Stimulated activated naive CD8-positive, alpha-beta T cell treated with anti-CD3 and anti-CD28 coated beads, Interleukin-15, Interleukin-2, amounts not matched to agents 100 ng/mL and 50 ng/mL, for 24 hours (primary cell): ENCODE results near the gene PDGFD.

ENCODE experiments used
- H3K27ac Mint-ChIP-seq: one replicate; pipeline ENCODE4 v1.8.0; 2021; ENCODE audit warnings: mild to moderate bottlenecking, mixed read lengths
- H3K27me3 Mint-ChIP-seq: one replicate; pipeline ENCODE4 v1.8.0; 2021; ENCODE audit warnings: mixed read lengths
- H3K36me3 Mint-ChIP-seq: one replicate; pipeline ENCODE4 v1.8.0; 2021; ENCODE audit warnings: low read depth, mixed read lengths
- H3K4me1 Mint-ChIP-seq: one replicate; pipeline ENCODE4 v1.8.0; 2021; ENCODE audit warnings: low read depth, mixed read lengths
- H3K4me3 Mint-ChIP-seq: one replicate; pipeline ENCODE4 v1.8.0; 2021; ENCODE audit warnings: mild to moderate bottlenecking, mixed read lengths
- H3K9me3 Mint-ChIP-seq: one replicate; pipeline ENCODE4 v1.8.0; 2021; ENCODE audit warnings: mixed read lengths

PDGFD gene

GRCh38 chr11:103994094-103994493 is 169.9 kb downstream of the PDGFD start:
- no peaks in the 10 kb centered on the region for H3K9me3 Mint-ChIP-seq
- H3K4me1 Mint-ChIP-seq, result no peaks in the 10 kb centered on the region
- H3K4me3 Mint-ChIP-seq, result no peak overlapping the region
- no peak overlapping the region for H3K27ac Mint-ChIP-seq
- H3K36me3 Mint-ChIP-seq, result no peaks in the 10 kb centered on the region
- no peaks in the 10 kb centered on the region for H3K27me3 Mint-ChIP-seq

- Mint-ChIP-seq H3K27ac (no peak overlapping the region), H3K9me3 (no peaks in the 10 kb centered on the region), H3K36me3 (no peaks in the 10 kb centered on the region), H3K4me3 (no peak overlapping the region), H3K4me1 (no peaks in the 10 kb centered on the region), H3K27me3 (no peaks in the 10 kb centered on the region)
These were observed 170.4 kb downstream of the PDGFD start for GRCh38 chr11:103993507-103993906.

- Mint-ChIP-seq H3K4me3 (no peak overlapping the region), H3K4me1 (no peaks in the 10 kb centered on the region), H3K27ac (no peak overlapping the region), H3K27me3 (no peaks in the 10 kb centered on the region), H3K9me3 (no peaks in the 10 kb centered on the region), H3K36me3 (no peaks in the 10 kb centered on the region)
These were observed 175.4 kb downstream of the PDGFD start for GRCh38 chr11:103988595-103988969.

GRCh38 chr11:103987629-103988594 is 176.0 kb downstream of the PDGFD start:
- Mint-ChIP-seq H3K27me3 (no peaks in the 10 kb centered on the region), H3K4me3 (no peak overlapping the region), H3K36me3 (no peaks in the 10 kb centered on the region), H3K27ac (no peak overlapping the region), H3K9me3 (no peaks in the 10 kb centered on the region), H3K4me1 (no peaks in the 10 kb centered on the region)

GRCh38 chr11:103985041-103985440 is 178.9 kb downstream of the PDGFD start:
- H3K36me3 Mint-ChIP-seq, result no peaks in the 10 kb centered on the region
- no peak overlapping the region for H3K4me3 Mint-ChIP-seq
- no peaks in the 10 kb centered on the region for H3K27me3 Mint-ChIP-seq
- no peaks in the 10 kb centered on the region for H3K9me3 Mint-ChIP-seq
- no peak overlapping the region for H3K27ac Mint-ChIP-seq
- H3K4me1 Mint-ChIP-seq, result no peaks in the 10 kb centered on the region

- H3K4me1 Mint-ChIP-seq, result no peaks in the 10 kb centered on the region
- H3K4me3 Mint-ChIP-seq, result no peak overlapping the region
- H3K27me3 Mint-ChIP-seq, result no peaks in the 10 kb centered on the region
- H3K27ac Mint-ChIP-seq, result no peak overlapping the region
- H3K36me3 Mint-ChIP-seq, result no peaks in the 10 kb centered on the region
- no peaks in the 10 kb centered on the region for H3K9me3 Mint-ChIP-seq
These were observed 183.8 kb downstream of the PDGFD start for GRCh38 chr11:103980108-103980507.

- H3K27me3 Mint-ChIP-seq, result no peaks in the 10 kb centered on the region
- H3K27ac Mint-ChIP-seq, result no peak overlapping the region
- H3K4me3 Mint-ChIP-seq, result no peak overlapping the region
- no peaks in the 10 kb centered on the region for H3K36me3 Mint-ChIP-seq
- no peaks in the 10 kb centered on the region for H3K9me3 Mint-ChIP-seq
- H3K4me1 Mint-ChIP-seq, result no peaks in the 10 kb centered on the region
These were observed 185.0 kb downstream of the PDGFD start for GRCh38 chr11:103978616-103979595.

GRCh38 chr11:103972013-103972412 is 191.9 kb downstream of the PDGFD start:
- no peaks in the 10 kb centered on the region for H3K9me3 Mint-ChIP-seq
- H3K27ac Mint-ChIP-seq, result no peak overlapping the region
- no peak overlapping the region for H3K4me3 Mint-ChIP-seq
- no peaks in the 10 kb centered on the region for H3K27me3 Mint-ChIP-seq
- H3K4me1 Mint-ChIP-seq, result no peaks in the 10 kb centered on the region
- no peaks in the 10 kb centered on the region for H3K36me3 Mint-ChIP-seq

- no peak overlapping the region for H3K4me3 Mint-ChIP-seq
- H3K27me3 Mint-ChIP-seq, result no peaks in the 10 kb centered on the region
- H3K27ac Mint-ChIP-seq, result no peak overlapping the region
- H3K9me3 Mint-ChIP-seq, result no peaks in the 10 kb centered on the region
- no peaks in the 10 kb centered on the region for H3K4me1 Mint-ChIP-seq
- H3K36me3 Mint-ChIP-seq, result no peaks in the 10 kb centered on the region
These were observed 193.2 kb downstream of the PDGFD start for GRCh38 chr11:103970701-103971249.

GRCh38 chr11:103968685-103969084 is 195.3 kb downstream of the PDGFD start:
- H3K27me3 Mint-ChIP-seq, result no peaks in the 10 kb centered on the region

GRCh38 chr11:103967985-103968384 is 196.0 kb downstream of the PDGFD start:
- Mint-ChIP-seq H3K9me3 (no peaks in the 10 kb centered on the region), H3K27ac (no peak overlapping the region), H3K4me3 (no peak overlapping the region), H3K4me1 (no peaks in the 10 kb centered on the region), H3K36me3 (no peaks in the 10 kb centered on the region), H3K27me3 (no peaks in the 10 kb centered on the region)

More at GRCh38 chr11:103968685-103969084, 195.3 kb downstream of the PDGFD start:
- Mint-ChIP-seq H3K27ac (no peak overlapping the region), H3K36me3 (no peaks in the 10 kb centered on the region), H3K4me3 (no peak overlapping the region), H3K9me3 (no peaks in the 10 kb centered on the region), H3K4me1 (no peaks in the 10 kb centered on the region)

GRCh38 chr11:103964390-103964789 is 199.6 kb downstream of the PDGFD start:
- Mint-ChIP-seq H3K36me3 (no peaks in the 10 kb centered on the region), H3K9me3 (no peaks in the 10 kb centered on the region), H3K27ac (no peak overlapping the region), H3K4me3 (no peak overlapping the region), H3K4me1 (peaks cover 3% of the 10 kb centered on the region), H3K27me3 (no peaks in the 10 kb centered on the region)

- Mint-ChIP-seq H3K27me3 (no peaks in the 10 kb centered on the region), H3K27ac (no peak overlapping the region), H3K36me3 (no peaks in the 10 kb centered on the region), H3K4me1 (peaks cover 11% of the 10 kb centered on the region), H3K4me3 (no peak overlapping the region), H3K9me3 (no peaks in the 10 kb centered on the region)
These were observed 200.3 kb downstream of the PDGFD start for GRCh38 chr11:103963648-103964047.

GRCh38 chr11:103961010-103961409 is 202.9 kb downstream of the PDGFD start:
- H3K4me3 Mint-ChIP-seq, result no peak overlapping the region
- no peak overlapping the region for H3K27ac Mint-ChIP-seq
- peaks cover 15% of the 10 kb centered on the region for H3K4me1 Mint-ChIP-seq
- H3K9me3 Mint-ChIP-seq, result no peaks in the 10 kb centered on the region
- H3K27me3 Mint-ChIP-seq, result no peaks in the 10 kb centered on the region
- H3K36me3 Mint-ChIP-seq, result no peaks in the 10 kb centered on the region

GRCh38 chr11:103960108-103960507 is 203.8 kb downstream of the PDGFD start:
- no peak overlapping the region for H3K4me3 Mint-ChIP-seq
- H3K27me3 Mint-ChIP-seq, result no peaks in the 10 kb centered on the region
- H3K4me1 Mint-ChIP-seq, result peaks cover 15% of the 10 kb centered on the region
- H3K36me3 Mint-ChIP-seq, result no peaks in the 10 kb centered on the region
- no peak overlapping the region for H3K27ac Mint-ChIP-seq
- no peaks in the 10 kb centered on the region for H3K9me3 Mint-ChIP-seq
